GM18951 (cell line): ENCODE data around the gene CCDC51.

Experiments used
- POLR2A ChIP-seq: IDR thresholded peaks from 4 replicates; pipeline ENCODE4 v1.6.1; 2011; ENCODE audit warnings: mild to moderate bottlenecking; ENCODE audit not compliant: insufficient read length, insufficient read depth; ENCODE audit errors: extremely low read depth
- in situ Hi-C: fragments of 300-500 bp; cut with MboI; formaldehyde crosslinking; loops from one replicate; pipeline ENCODE4 v1.12.0; 2022; ENCODE audit warnings: low sequenced_read_pairs, mixed read lengths, inconsistent platforms; ENCODE audit not compliant: unreplicated experiment

The CCDC51 gene

DNA sequence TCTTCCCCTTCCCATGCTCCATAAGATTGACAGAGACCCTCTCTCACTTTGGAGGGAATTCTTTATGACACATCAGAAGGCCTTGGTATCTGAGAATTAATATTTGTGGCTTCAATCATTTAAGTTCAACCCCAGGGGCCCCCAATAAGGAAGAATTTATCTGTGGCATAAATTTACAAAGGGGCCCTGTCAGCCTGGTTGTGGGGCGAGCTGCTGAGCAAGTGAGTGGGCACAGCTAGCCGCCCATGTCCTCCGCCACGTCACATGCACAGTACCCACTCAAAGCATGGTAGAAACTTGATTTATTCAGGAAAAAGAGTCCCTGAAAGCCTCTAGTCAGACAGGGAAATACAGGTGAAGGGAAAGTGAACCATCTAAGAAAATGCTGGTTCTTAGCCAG, 23.4 kb downstream of the CCDC51 start:
- in situ Hi-C loops, result no loop called here
- no peak for TF ChIP-seq POLR2A

DNA sequence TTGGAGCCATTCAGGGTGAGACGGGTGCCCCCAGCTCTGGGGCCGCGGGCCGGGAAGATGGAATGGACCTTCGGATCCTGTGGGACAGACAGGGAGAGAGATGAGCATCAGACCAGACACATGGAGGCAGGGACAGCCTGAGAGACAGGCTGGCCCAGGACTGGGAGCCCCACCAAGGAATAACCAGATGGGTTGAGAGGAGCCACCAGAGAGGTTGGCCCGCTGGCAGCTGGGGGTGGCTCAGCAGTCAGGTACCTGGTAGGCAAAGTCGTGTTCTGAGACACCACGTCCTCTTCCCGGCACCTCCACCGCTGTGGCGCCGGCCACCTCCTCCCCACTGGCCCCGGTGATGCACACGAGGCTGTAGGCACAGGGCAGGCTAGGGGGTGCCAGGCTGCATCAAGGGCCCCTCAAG, 23.8 kb downstream of the CCDC51 start:
- TF ChIP-seq POLR2A, result no peak
- in situ Hi-C loops, result no loop called here

DNA sequence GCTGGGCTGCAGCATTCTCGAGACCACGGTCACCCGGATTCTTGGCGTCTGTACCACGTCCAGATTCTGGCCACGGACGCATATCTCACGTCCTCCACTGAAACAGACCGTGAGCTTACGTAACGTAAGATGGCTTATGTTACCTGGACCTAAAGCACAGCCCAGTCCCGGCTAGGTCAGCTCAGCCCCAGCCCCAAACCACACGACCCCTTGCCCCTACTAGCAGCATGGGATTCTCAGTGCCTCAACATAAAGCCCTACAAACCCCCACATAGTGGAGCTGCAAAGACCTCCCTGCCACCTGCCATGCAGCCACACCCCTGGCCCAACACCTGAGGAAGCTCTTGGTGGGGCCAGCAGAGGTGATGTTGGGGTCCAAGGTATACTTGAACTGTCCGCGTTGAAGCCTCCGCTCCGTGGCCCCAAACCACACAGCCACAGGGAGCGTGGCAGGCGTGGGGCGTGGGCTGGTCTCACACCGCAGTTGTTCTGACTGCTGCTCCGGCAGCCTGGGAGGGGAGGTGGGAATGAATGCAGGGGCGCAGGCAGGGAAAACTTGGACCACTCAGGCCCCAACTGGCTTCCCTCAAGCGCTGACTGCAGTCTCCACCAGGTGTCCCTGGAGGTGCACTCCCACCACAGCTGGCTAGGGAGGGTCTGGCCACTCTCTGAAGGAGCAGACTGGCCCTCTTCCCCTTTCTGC, 24.5 kb downstream of the CCDC51 start:
- in situ Hi-C loops, result no loop called here
- no peak for TF ChIP-seq POLR2A

DNA sequence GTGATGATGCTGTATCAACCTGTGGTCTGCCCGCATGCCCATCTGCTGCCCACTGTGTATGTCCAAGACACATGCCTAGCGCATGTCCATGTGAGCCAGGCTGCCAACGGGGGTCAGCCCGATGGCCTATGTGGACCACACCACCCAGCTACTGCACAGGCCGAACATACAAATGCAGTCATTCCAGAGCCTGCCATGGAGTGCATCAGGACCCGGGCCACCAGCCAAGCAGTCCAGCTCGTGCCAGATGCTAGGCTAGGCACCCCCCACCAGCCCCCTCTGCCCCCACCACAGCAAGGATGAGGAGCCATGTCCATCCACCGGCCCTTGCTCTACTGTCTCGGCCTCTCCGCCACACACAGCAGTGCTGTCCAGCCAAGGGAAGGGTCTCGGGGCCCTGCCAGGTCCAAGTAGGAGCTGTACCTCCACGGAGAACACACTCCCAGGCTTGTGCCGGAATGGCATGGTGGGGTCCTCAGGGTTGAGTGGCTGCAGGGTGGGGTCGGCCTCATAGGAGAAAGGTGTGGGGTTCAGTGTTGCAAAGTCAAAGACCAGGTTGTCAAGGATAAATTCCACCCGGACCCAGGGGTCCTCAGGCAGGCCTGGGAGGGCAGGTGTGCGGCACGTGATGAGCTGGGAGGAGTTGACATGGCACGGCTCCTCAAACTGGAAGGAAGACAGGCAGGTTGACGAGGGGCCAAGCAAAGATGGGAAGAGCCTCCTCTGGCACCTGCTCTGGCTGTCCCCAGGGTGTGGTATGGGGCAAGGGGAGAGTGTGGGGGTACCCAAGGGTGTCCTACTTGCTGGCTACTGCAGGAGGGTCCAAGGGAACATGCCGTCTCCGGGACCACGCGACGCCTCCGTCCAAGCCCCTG, 25.3 kb downstream of the CCDC51 start:
- in situ Hi-C loops, result no loop called here
- TF ChIP-seq POLR2A, result no peak

DNA sequence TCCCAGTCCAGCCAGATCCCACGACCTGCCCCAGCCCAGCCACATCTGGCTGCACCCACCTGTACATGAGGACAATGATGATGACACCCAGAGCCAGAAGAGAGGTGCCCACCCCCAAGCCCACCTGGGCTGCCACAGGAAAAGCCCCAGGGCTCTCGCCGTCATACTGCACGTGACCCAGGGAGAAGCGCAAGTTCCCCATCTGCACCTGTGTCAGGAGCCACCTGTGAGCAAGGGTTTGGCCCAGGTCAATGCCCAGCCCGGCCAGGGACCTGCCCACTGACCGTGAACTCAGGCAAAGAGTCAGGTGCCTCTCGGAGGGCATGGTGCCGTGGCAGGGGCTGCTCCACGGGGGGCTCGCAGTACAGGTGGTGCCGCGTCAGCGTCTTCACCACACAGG, 26.3 kb downstream of the CCDC51 start:
- no peak for TF ChIP-seq POLR2A
- in situ Hi-C loops, result no loop called here

DNA sequence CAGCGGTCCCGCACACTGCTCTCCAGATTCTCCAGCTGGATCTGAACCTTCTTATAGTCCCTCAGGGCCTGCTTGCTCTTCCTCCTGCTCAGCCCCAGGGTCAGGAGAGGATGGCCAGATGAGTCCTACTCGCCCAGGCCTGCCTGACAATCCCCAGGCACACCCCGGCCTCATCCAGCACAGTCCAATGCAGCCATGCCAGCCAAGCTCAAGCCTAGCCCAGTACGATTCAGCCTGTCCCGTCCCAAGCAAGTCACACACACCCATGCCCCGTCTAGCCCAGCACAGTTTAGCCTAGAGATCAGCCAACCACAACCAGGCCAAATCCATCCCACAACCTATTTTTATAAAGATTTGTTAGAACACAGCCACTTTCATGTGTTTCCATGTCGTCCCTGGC, 26.8 kb downstream of the CCDC51 start:
- TF ChIP-seq POLR2A, result no peak
- in situ Hi-C loops, result no loop called here

DNA sequence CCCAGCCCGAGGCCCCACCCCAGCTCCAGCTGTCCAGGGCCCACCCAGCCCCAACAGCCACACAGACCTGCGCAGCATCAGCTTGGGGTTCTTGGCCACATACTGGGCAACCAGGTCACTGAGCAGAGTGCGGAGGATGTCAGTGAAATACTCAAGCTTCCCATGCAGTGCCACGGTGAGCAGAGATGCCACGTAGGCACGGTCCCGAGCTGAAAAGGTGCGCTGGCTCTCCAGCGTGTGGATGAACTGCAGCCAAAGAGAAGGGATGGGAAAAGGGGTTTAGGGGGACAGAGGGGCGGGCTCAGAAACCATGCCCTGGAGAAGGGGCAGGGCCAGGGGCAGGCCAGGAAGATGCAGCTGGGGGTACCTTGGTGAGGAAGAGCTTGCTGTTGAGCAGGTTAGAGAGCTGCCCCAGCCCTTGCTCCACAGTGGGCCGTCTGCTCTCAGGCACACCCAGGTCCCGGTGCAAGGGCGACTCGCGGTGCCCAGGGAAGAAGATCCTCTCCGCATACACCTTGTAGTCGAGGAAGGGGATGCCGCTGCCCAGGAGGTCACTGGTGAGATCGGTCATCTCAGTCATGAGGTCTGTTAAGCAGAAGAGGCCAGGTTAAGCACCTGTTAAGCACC, 27.4 kb downstream of the CCDC51 start:
- TF ChIP-seq POLR2A, result no peak
- in situ Hi-C loops, result no loop called here

DNA sequence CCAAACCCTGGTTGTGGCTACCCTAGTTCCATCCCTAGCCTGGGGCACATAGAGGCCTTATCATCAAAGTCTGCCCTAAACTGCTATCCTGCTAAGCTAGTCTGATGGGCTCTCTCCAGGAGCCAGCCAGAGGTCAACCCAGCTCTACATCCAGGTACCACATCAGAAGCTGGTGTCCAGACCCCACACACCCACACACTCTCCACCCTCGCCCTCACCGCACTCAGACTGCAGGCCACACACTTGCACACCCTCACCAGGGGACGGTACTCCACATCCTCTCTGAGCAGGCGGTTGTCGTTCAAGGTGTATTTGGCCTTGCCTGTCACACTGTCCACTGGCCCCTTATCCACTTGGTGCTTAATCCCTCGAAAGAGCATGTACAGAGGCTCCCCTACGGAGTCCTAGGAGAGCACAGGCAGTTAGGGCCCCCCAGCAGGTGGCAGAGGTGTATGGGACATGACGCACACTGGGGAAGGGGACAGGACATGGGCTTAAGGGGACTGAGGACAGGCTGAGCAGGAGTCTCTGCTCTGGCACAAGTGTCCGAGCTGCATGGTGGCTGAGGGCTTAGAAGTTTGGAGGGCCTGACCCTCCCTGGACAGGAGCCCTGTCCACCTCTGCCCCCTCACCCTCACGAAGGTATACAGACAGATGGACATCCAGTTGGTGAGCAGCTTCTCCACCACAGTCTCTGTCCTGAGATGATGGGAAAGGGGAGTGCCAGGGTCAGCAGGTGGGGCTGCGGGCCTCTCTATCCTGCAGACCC, 28.1 kb downstream of the CCDC51 start:
- no peak for TF ChIP-seq POLR2A
- in situ Hi-C loops, result no loop called here

DNA sequence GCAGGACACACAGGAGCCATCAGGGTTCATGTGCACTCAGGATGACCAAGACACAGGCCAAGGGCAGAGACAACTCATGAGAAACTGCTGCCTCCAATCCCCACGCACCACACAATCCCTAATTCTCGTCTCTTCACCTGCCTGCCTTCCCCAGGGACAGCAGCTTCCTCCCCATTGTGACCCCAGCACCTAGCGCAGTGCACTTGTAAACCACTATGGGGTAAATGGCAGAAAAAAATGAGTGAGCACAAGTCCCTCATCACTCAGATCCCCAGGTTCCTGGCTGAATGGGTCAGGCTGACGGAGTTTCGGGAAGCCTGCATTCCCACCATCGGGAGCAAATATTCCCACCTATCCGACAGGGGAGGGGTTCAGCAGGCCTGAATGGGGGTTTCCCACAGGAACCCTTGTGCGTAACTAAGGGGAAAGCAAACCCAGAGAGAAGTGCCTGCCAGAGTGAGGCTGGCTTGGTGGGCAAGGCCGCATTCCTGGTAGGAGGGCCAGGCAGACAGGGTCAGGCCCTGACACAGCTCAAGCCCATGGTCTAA, 28.8 kb downstream of the CCDC51 start:
- TF ChIP-seq POLR2A, result no peak
- in situ Hi-C loops, result no loop called here

DNA sequence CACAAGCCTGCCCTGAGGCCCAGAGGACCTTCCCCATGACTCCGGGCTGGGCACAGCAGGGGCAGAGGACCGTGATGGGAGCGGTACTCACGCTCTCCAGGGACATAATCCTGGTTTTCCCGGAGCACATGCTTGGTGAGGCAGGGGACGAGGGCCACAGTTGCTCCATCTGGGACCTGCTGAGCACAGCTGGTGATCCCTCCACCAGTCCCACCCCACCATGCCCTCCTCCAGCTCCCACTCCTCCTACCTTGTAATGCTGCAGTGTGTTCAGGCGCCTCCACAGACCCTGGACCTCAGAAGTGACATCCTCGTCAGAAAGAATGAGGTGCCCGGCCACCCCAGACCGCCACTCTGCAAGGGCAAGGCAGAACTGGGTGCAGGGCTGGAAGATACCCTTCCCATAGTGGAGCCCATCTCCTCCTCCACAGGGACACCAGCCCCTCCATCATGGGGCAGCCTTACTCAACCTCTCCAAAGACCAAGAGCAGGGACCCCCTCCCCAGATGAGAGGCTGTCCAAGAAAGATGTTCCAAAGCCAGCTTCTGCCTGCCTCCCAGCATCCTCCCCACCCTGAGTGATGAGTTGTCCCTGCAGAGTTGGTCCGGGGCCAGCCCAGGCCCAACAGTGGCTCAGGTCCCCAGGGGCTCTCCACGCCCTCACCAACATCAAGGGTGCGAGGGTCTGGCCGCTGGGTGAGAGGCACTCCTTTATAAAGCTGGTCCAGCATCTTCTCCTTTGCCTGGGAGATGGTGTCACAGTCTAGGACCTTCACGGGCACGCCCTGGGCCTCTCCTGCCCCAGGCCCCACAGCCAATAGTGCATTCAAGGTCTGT, 29.5 kb downstream of the CCDC51 start:
- in situ Hi-C loops, result no loop called here
- TF ChIP-seq POLR2A, result no peak

DNA sequence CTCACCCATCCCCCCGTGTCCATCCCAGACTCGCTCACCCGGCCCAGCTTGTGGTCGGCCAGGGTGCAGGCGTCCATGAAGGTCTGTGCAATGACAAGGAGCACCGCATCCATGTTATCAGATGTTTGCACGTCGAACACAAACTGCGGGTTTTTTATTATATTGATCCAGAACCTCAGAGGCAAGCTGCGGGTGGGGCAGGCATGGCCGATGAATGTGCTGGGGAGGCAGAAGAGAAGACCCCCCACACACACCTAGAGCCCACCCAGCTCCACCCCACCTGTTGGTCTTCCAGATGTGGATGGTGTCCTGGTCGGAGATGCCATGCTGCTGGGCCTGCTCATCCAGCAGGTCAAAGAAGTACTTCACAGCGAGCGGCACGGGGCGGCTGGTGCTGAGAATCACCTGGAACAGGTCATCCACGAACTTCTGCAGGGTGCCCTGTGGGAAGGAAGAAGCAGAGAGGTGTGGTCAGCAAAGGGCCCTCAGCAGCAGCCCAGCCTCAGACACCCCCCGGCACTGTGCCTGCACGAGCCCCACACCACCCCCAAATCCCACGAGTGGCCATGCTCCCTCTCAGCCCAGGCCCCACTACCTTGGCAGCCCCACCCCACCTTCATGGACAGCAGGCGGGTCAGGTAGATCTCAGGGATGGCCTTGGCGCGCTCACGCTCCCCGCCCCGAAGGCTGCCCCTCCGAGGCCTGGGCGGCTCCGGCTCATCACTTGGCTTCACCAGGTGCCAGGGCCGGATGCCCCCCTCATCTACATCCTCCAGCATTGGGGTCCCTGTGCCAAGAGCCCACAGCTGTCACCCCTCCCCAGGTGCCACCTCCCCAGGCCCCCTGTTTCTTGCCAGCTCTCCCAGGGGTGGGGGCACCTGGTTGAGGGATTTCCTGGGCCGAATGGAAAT, 30.4 kb downstream of the CCDC51 start:
- TF ChIP-seq POLR2A, result no peak
- in situ Hi-C loops, result no loop called here
